ENCODE results near the gene REV3L.

DNA sequence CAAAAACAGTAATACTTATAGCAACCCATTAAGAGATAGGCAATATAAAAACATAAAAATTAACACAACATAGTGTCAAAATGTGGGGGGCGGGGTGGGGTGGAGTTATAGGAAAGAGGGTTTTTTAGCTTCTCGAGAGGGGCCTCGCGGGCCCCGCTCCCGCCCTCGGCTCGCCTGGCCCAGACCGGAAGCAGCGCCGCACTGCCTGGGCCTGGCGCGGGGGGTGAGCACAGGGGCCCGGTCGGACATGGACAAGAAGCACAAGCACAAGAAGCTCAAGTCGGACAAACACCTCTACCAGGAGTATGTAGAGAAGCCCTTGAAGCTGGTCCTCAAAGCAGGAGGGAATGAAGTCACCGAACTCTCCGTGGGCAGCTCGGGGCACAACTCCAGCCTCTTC, 53.4 kb downstream of the REV3L start:
- TF ChIP-seq, protein P1, sequence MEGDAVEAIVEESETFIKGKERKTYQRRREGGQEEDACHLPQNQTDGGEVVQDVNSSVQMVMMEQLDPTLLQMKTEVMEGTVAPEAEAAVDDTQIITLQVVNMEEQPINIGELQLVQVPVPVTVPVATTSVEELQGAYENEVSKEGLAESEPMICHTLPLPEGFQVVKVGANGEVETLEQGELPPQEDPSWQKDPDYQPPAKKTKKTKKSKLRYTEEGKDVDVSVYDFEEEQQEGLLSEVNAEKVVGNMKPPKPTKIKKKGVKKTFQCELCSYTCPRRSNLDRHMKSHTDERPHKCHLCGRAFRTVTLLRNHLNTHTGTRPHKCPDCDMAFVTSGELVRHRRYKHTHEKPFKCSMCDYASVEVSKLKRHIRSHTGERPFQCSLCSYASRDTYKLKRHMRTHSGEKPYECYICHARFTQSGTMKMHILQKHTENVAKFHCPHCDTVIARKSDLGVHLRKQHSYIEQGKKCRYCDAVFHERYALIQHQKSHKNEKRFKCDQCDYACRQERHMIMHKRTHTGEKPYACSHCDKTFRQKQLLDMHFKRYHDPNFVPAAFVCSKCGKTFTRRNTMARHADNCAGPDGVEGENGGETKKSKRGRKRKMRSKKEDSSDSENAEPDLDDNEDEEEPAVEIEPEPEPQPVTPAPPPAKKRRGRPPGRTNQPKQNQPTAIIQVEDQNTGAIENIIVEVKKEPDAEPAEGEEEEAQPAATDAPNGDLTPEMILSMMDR (IDR thresholded peaks at IDR 0.05; ENCODE audit: insufficient read depth, low read length, poor library complexity, severe bottlenecking): no peak
- no peak for TF ChIP-seq EZH2phosphoT487 (conservative IDR thresholded peaks at IDR 0.05; ENCODE audit: low read length)

Measured in SU-DHL-6 (cell line).